NOMO-1 treated with dmso at 0.1 percent for 144 hours (cell line): ENCODE measurements around the gene EMP1.
A peak's percentile ranks its signal among the peaks of the same experiment; 100 is the strongest.

ENCODE experiments used
- DNase-seq: peaks from one replicate; lab custom pipeline; 2025; ENCODE audit not compliant: unreplicated experiment; lab: John Stamatoyannopoulos, UW

The EMP1 gene

DNA sequence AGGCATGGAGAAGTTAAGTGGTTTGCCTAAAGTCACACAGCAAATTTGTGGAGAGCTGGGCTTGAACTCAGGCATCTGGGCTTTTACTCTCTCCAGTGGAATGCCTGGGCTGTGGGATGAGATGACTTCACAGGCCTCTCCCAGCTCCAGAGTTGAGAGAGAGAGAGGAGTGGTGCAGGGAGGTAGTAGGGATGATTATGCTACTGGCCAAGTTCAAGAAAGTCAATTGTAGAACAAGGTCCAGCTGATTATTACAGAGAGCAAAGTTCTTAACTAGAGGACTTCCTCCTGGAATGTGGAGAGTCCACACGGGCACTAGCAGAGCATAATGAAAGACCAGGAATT, 769 bp upstream of the EMP1 start:
- DNase-seq = no peak

DNA sequence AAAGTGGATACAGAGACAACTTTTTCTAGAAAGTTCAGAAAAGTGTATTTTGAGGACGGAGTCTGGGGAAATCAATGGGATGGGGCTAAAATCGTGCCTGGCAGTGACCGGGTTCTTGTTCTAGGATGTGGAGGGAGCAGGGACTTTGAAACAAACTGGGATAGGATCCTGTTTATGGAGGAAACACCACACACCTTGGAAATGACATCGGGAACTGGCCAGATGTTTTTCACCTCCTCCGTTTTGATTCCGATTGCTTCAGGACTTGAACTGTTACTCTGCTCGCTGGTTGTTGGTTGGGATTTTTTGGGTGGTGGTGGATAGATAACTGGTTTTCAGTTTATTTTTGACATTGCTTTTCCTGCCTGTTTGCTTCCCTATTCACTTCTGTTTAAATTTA, 506 bp downstream of the EMP1 start:
- no peak for DNase-seq

DNA sequence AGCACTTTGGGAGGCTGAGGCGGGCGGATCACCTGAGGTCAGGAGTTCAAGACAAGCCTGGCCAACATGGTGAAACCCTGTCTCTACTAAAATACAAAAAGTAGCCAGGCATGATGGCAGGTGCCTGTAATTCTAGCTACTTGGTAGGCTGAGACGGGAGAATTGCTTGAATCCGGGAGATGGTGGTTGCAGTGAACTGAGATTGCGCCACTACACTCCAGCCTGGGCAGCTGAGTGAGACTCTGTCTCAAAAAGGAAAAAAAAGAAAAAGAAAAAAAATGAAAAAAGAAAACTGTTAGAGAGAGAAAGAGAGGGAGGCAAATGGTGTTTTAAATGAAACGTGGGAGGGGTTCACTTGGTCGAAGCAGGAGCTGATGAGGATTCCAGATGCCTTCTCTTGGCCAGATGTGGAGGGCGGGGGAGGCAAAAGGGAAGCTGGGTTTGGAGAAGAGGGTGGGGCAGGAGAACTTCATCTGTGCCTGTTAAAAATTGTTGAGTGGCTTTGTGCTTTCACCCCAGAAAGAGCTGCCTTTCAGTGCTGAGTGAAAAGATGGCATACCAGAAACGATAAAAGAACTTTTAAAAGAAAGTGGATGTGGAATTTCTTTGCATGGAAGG, 1.1 kb downstream of the EMP1 start:
- DNase-seq = no peak

DNA sequence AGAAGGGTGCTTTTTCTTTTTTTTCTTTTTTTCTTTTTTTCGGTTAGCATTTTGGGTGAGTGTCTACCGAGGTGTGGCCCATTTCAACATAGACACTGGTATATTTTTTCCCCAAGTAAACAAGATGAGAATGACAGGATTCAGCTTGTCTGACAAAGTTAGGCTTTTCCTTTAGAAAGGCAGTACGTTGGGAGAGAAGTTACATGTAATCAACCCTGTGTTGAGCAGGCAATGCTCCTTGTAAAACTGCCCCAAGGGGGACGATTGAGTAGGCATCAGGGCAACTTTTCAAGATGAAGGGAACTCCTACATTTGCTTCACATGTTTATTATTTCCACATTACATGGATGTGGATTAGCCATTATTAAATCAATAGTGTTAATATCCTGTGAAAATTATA, 1.7 kb downstream of the EMP1 start:
- no peak for DNase-seq

DNA sequence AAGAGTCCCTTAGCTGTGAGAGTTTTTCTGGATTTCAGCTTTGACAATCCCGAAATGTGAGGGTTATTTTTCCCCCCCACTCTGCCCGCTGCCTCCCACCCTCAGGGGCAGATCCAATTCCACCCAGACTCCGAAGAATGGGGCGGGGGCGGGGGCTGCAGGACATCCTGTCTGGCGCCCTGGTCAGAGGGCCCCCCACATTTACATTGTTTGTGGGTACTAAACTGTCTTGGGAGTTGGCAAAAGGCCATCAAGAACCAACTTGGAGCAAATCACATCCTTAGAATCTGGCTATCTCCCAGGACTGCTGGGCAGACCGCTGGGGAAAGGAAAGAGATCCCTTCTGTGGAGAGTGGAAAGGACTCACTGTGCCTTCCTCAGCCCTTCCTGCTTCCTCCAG, 2.4 kb downstream of the EMP1 start:
- no peak for DNase-seq

DNA sequence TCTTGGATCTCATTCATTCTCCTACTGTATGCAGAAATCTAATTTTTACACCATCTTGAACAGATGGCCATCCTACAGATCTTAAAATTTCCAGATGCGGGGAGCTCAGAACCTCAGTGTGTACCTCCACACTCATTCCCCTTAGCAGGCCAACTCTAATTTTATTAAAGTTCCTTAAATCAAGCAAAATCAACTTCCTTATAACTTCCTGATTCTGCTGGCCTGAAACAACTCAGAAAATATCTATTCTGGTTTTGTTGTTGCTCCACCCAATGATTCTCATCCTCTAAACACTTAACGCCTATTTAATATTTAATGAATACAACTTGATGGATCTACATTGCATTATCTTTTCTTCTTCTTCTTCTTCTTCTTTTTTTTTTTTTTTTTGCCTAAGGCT, 3.1 kb downstream of the EMP1 start:
- DNase-seq = no peak

DNA sequence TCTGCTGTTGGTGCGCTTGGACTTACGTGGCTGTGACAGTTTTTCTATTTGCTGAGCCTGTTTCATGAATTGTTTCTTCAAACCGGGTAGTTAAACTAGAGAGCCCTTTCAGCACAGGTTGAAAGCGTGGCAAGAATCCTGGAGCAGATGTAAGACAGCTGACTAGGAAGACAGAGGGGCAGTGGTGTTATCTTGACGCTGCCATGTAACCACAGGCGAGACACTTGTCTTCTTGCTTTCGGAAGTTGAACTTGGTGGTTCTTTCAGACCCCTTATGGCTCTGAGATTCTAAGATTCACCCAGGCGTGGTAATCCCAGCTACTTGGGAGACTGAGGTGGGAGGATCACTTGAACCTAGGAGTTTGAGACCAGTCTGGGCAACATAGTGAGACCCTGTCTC, 4.3 kb downstream of the EMP1 start:
- no peak for DNase-seq

DNA sequence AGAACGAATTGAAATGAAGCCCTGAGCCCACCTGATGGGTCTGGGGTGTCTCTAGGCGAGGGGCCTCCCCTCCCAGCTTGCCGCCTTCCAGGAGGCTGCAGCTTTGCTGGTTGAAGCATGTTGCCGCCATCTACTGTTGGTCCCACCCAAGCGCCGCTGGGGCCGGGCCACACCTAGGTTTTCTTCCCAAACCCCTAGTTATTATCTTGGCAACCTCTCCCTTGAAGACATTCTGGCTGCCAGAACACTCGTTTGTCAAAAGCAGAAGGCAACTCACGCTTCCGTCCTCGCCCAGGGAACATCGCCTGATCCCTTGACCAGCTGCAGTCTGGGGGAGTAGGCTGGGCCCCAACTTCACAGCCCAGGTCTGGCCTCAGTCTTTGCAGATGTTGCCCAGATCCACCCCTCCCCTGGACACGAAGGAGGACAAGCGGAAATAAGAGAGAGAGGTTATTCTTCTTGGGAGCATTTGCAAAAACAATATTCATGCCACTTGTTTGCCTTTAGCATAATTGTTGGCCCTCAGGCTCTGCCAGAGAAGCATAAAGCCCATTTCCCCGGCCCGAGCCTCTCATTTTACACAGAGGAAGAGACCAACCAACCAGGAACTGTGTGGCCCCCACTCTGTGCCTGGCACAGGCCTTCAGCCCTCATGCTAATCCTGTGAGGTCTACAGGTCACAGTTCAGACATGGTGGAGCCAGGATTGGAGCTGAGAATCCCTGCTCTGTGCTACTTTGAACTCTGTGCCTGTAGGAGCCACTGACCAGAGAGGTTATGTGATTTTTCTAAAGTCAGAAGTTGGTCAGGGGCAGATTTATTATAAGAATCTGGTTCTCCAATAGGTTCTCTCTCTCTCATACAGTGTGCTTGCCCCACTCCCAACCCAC, 6.8 kb downstream of the EMP1 start:
- DNase-seq = no peak

DNA sequence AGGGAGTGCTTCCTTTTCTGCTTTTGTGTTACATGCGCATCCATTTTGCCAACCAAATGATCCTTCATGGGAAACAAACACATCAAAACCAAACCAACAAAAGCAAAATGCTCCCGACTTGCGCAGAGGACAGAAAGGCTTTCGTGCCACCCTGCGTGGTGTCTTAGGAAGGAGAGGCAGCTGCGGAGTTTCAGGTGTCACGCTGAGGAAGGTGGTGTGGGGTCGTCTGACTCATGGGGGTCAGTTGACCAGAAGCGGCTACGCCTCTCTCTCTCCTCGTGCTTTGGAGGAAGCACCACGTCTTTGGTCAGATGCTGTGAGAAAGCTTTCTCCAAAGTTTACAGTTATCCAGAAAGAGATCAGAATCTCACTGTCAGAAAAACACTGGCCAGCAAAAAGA, 7.9 kb downstream of the EMP1 start:
- no peak for DNase-seq

DNA sequence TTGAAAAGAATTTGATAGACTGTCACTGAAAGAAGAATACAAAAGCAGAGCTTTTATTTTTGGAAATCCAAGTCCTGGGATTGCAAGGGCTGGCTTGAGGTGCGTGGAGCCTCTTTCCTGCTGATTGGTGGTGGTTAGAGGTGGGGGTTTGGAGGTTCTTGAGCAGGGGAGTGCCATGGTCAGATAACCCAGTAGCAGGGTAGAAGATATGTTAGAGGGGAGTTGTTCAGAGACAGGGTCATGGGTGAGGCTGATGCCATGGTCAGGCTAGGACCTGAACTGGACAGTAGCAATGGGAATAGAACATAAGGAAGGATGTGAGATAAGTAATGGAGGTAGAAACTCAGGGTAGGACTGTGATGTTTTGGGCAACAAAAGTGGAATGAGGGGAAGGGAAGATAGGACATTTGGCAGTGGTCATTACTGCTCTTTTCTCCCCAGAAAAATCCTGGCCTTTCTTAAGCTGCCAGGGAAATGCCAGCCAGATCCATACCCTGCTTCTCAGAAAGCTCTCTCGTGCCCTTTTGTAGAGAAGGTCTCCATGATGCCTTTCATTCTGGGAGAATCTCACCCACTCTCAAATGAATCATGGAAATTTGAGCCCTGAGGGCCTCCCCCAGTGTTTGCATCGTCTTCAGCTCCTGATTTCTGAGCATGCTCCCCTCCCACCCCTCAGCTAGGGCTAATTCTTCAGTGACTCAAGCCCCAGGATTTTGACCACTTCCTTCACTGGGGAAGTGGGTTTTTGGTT, 9.5 kb downstream of the EMP1 start:
- DNase-seq = no peak

DNA sequence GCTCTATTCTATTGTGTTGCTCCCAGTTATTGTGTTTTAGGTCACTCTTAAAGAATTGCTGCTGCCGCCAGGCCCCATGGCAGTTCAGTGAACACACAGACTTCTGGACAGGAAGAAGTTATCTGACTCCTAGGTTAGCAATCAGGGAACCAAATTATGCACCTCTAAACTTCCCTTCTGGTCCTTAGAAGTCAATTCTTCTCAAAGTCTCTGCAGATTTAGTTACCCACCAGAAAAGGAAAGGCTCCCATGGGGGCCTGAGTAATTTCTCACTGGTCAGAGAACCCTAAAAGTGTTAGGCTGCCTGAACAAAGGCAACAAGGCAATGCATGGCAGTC, 10.0 kb downstream of the EMP1 start:
- DNase-seq = no peak

DNA sequence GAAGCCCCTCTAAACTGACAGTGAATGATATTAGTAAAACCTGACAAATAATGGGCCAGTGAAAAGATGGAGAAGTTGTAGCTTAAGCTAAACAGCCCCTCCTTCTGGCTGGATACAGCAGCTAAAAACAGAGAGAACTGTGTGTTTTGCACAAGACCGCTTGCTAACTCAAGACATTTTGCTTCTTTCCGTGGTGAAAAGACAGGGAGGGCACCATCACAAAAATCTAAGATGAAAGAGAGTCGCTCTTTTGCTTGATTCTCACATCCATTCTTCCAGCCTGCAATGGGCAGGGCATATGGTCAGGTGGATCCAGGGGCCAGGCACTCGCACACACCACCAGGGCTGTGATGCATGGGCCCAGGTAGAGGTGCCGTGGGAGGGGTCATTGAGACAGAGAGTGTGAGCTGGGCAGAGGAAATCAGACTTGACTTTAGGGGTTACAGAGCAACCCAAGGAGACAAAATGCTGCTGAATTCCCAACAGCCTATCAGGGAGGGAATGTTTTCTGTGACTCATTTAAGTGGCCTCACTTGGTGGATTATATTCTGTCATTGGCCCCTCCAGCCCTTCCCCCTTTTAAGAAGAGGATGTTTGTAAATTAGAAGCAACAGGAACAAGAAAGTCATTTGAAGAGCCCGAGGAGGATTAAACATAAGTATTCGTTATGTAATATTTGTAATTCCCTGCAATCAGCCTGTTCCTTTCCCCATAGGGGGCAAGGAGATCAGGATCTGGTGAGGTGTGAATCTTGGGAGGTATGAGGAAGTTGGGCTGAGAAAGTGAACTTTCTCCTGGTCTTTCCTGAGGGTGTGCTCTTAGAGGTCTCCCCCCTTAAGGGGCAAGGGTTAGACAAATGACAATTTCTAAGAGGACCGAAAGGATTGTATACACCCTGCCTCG, 12.3 kb downstream of the EMP1 start:
- peak; percentile 35 for DNase-seq

DNA sequence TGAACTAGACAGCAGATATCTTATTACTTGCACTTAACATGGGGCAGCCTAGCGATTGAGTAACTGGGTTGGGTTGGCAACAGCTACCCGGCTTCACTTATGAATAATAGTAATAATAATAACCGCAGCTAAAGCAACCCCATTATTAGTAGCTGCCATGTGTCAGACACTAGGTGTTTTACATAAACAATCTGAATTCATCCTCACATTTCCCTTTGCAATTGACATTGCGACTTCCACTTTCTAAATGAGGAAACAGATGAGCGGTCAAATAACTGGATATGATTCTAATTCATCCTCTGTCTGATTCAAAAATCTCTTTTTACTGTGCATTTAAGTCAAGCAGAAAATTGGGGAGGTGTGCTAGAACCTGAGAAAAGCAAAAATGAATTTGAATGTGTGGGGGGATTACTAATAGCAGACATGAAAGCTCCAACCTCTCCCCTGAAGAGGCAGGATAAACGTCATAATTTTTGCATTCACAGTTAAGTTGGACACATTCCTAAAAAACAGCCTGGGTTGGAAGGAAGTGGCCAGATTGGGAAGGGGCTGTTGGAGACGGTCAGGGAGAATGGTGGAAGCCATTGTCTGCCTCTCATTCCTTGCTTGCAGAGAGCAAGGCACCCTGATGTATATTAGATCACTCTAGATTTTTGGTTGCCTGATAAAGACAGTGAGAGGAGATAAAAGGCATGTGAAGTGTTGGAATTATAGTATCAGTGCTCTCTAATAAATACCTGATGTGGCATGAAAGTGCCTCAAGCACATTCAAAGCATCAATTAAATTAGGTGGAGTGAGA, 13.1 kb downstream of the EMP1 start:
- DNase-seq = no peak

DNA sequence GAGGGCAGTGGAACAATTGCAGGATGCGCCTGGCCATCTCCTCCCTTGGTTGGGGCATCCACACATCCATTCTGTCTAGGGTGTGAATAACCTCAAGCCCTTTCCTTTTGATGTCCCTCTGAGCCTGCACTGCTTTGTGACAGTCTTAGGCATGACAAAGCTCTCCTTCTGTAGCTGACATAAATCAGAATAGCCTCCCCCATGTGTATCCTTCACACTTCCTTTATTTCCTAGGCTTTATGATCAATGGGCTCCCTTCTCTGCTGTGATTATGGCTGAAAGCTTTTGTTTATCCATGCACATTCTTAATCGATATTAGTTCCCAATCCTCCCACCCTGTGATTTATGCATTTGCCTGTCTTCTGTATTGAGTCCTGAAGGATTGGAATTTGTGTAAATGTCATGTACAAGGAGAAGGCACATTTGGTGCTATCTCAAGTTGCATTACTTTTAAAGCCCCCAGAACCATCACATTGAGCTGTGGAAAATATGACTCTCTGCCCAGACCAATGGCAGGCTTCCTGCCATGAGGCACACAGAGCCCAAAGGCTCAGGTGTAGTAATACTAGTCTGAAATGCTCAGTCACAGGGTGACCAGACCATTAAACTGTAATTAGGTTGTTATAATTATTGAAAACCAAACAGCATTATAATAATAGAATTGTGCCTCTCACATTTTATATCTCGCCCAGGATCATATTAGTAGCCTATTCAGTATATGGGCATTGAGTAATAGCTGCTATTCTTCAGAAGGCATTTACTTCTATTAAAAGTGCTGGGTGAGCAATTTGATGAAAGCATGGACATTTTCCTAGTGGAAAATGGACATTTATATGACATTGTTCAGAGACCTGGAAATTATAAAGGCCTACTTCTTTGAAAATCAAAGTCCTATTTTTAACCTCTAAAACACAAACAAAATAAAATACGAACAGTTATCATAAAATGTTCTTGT, 14.0 kb downstream of the EMP1 start:
- no peak for DNase-seq

DNA sequence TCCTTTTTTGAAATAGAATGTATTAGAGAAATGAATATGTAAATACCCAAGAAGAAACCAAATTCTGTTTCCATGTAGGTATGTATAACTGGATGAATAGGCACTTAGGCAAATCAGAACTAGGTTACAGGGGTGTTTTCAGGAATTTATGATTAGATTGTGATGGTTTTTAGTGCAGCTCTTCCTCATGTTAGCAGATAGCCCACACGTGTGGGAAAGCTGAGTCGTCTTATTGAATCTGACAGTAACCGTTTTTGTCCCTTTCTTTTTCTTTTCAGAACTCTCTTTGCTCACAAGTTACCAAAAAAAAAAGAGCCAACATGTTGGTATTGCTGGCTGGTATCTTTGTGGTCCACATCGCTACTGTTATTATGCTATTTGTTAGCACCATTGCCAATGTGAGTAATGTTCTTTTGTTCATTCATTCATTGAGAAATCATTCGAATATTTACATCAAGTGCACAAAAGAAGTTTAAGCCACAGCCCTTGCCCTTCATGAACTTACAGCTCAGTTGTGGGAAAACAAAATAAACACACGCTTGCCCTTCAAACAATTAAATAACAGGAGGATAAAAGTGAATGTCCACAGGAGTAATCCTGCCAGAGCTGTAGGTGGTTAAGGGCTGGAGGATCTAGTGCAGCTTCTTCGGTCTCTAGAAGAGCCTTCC, 14.8 kb downstream of the EMP1 start:
- DNase-seq = no peak

DNA sequence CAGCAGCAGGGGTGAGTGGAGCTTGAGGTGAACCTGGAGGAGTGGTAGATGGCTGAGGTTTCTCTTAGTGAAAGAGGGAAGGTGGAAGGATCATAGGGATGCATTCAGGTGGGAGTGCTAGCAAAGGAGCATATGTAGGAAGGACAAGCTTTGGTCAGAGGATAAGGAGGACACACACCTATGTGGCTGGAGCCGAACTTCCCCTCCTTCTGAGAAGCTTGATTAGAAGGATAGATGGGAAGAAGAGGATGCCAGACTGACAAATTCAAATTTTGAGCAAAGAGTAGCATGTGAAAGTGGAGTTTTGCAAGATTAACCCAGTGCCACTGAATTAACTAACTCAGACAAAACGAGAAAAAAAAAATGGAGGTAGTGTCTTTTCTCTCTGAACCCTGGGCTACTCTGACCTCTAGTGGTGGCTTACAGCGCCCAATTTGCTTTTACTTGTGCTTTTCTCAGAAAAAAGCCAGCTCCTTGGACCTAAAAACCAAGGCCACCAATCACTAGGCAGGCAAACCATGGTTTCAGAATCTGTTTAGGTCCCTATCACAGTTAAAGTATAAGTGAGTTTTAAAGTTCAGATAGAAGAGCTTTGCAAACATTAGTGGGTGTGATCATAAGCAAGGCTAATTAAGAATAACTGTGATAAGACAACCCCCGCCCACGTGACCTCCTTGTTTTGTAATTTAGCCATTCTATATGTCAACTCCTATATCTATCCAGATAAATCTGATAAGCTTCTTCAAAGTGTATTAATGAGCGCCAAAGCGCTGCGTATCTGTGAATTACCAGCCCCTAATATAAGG, 15.5 kb downstream of the EMP1 start:
- peak; percentile 61 for DNase-seq

DNA sequence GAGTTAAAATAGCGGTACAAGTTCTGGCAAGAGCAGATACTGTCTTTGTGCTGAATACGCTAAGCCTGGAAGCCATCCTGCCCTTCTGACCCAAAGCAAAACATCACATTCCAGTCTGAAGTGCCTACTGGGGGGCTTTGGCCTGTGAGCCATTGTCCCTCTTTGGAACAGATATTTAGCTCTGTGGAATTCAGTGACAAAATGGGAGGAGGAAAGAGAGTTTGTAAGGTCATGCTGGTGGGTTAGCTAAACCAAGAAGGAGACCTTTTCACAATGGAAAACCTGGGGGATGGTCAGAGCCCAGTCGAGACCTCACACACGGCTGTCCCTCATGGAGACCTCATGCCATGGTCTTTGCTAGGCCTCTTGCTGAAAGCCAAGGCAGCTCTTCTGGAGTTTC, 18.5 kb downstream of the EMP1 start:
- DNase-seq = no peak

DNA sequence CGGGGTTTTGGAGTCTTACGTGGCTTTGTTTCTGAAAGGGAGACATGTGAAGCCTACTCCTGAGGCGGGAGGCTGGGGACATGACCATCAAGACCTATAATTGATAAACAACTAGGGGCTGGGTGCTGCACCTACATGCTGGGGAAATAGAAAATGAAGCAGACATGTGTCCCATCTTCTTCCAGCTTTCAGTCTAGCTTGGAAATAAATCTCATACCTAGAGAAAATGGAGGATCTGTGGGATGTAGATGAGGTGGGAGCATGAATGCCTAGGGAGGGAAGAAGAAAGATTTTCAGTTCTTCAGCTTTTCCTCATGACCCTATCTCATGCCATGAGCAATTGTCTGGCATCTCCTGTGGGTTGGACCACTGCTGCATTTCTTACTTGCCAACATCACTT, 22.1 kb downstream of the EMP1 start:
- DNase-seq = no peak
